Posterior vena cava (tissue), 2 donors: ENCODE results near the gene EMC8. TPM values are rescaled to one million over a fixed set of nuclear protein-coding genes. Genes with fewer than 3 reads are reported as not detected.

Experiments used
- DNase-seq: peaks from one replicate; pipeline ENCODE4 v3.0.0-alpha.2; 2020; ENCODE audit warnings: low spot score
- intact Hi-C, 2 donors: fragments of 100-400 bp; cut with DNase I; formaldehyde crosslinking; loops; one replicate each; pipeline versions ENCODE4 v1.14.1 to v1.14.2; 2022 to 2023
- microRNA-seq, 2 donors: library from miRNA; unstranded; fragments of <30 nt; microRNA quantifications; one replicate each; pipeline ENCODE4 v1.2.0, GENCODE V29; 2020 to 2021; ENCODE audit warnings: borderline microRNAs expressed in 2 of 2
- total RNA-seq, 2 donors: library from RNA; stranded (reverse); fragmentation: NEBNext Ultra II Directional; extraction: Animal tissue kit (Norgen Biotek cat#: 25700); gene quantifications; one replicate each; pipeline ENCODE4 v1.2.1, GENCODE V29; 2021
- donor health status: DM: yes; HTN: yes; CAD: no.
- donor health status: DM: yes; HTN: yes; CAD: no.

Gene EMC8
- total RNA-seq, 2 donors from 2014 or later: 17.4 to 19.4 TPM

- no peak for DNase-seq
- intact Hi-C loops: no loop called here
Observed at GRCh38 chr16:85750146-85750826, 49.1 kb downstream of the EMC8 start.

DNA sequence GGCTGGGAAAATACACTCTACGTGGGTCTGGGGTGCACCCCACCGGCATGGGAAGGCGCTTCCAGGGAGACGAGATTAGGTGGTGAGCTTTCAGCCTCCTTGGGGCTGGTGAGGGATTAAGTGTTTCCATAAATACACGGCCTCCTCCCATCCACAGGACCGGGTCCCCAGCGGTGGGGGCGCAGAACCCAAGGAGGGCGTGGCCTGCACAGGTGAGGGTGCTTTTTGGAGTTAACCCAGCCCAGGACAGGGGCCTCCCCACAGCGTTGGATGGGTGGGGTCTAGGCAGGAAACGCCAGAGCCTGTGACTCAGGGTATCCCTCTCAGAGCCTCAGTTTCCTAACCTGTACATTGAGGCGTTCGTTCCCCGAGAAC, 49.6 kb downstream of the EMC8 start:
- intact Hi-C loops: no loop called here

GRCh38 chr16:85746460-85747215, 52.7 kb downstream of the EMC8 start:
- DNase-seq: no peak
- intact Hi-C loops: no loop called here

More for the DNA sequence above, 49.6 kb downstream of the EMC8 start:
- no peak for DNase-seq

DNA sequence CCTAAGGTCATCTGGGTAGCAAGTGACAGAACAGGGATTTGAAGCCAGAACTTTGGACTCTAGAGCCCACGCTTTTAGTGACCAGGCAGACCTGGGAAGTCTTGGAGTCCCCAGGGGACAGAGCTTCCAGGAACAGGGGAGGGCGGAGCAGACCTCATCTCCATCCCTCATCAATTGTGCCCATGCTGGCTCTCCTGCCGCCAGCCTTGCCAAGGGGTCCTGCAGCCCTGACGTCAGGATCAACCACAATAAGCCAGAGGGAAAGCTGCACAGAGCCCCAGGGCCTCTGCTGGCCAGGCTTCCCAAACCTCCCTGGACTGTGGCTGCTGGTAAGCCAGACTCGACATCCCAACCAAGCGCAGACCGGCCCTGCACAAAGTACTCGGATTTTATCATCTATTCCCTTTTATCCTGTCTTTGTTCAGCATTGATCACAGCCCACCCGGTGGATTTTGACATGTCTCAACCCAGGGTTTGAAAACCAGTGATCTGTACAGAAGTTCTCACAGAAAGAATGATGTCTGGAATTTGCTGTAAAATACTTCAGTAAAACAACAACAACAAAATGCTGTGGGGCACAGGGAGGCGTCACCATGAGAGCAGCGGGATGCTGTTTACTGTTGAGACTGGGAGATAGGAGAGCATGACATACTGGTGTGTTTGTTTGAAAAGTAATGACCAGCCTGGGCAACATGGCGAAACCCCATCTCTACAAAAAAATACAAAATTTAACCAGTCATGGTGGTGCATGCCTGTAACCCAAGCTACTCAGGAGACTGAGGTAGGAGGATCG, 60.2 kb downstream of the EMC8 start:
- intact Hi-C loops: no loop called here
- no peak for DNase-seq

DNA sequence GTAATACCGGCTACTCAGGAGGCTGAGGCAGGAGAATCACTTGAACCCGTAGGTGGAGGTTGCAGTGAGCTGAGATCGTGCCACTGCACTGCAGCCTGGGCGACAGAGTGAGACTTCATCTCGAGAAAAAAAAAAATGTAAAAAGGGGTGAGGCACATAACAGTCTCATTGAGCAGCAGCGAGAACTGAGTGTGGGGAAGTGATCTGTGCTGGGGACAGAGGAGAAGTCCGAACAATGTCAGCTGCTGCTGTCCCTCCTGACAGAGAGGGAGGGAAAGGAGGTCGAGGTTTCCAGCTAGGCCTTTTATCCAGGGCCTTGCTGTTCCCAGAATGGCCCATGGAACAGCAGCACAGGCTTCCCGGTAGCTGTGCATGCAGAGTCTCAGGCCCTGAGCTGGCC, 62.4 kb downstream of the EMC8 start:
- DNase-seq: no peak
- intact Hi-C loops: no loop called here

DNA sequence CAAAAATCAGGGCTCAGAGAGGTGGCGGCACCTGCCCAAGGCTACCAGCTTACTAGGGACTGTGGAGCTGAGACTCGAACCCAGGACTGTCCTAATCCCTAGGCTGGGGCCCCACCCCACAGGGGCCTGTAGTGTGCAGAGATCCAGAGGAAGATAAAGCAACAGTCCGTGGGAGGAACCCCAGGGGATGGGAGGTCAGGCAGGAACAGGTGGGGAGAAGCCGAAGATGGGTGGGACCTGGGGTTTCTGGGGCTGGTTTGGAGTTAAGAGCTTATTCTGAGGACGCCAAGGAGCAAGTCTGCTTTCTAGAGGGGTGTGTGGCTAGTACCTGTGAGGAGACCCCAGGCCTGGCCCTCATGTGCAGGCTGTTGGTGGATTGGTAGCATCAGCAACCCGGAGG, 63.4 kb downstream of the EMC8 start:
- intact Hi-C loops: no loop called here
- no peak for DNase-seq

- no peak for DNase-seq
- intact Hi-C loops: no loop called here
Observed at GRCh38 chr16:85735225-85735635, 64.1 kb downstream of the EMC8 start.

GRCh38 chr16:85734311-85735017, 64.9 kb downstream of the EMC8 start:
- no peak for DNase-seq
- intact Hi-C loops: no loop called here

- no peak for DNase-seq
- intact Hi-C loops: no loop called here
Observed at GRCh38 chr16:85733839-85734170, 65.5 kb downstream of the EMC8 start.

- intact Hi-C loops: no loop called here
- DNase-seq: no peak
Observed at GRCh38 chr16:85733155-85733838, 66.0 kb downstream of the EMC8 start.

DNA sequence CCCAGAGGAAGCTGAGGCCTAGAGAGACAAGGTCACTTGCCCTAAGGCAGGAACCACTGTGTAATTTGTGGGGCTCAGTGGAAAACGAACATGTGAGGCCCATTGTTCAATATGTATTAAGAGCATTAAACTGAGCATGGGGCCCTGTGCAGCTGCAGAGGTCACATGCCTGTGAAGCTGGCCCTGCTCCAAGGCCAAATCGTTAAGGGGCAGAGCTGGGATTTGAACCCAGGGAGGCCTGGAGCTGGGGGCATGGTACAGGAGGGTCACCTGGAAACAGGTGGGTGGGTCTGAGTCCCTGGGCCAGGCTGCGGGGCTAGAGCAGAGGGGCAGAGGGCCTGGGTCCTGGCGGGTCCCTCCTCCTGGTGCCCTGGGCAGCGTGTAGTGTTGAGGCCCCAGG, 68.2 kb downstream of the EMC8 start:
- DNase-seq: no peak
- intact Hi-C loops: no loop called here

DNA sequence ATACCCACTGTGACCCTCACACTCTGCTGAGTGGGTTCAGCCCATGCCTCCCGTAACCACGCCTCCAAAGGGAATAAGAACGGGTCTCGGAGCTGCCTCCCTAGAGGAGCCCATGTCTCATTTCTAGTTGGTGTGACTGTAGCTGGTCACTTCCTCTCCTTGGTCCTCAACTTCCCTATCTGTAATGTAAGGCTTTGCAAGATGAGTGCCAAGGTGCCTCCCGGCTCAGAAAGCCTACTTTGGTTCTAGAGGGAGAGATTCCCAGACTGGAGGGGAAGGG, 69.2 kb downstream of the EMC8 start:
- intact Hi-C loops: no loop called here
- DNase-seq: no peak

- intact Hi-C loops: no loop called here
- no peak for DNase-seq
Observed at GRCh38 chr16:85729452-85730185, 69.7 kb downstream of the EMC8 start.

DNA sequence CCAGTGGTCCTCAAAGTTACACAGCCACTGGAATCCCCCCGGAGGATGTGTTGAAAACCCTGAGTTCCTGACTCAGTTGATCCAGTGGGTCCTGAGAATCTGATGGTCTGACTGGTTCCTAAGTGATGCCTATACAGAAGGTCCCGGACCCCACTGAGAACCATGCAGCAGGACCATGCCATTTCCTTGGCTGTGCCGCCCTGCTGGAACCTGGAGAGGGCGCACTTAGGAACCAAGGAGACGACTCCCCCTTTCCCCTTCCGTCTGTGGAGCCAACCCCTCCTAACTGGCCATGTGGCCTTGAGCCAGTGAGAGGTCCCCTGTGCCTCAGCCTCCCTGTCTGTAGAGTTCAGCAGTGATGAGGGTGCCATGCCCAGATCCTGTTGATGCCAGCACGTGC, 70.5 kb downstream of the EMC8 start:
- DNase-seq: no peak
- intact Hi-C loops: no loop called here

Small RNA genes lying within 50 kb of the gene (microRNA-seq; reads per million reads assigned to microRNA genes)
- 0 reads per million in 2 donors for gene MIR1910

Other genes with a start within 250 kb of the EMC8 start
- gene GSE1, start 186.2 kb downstream of the EMC8 start, total RNA-seq: 10 to 100 TPM; 57.2 to 62.5 TPM
- gene GINS2, start 110.6 kb downstream of the EMC8 start, total RNA-seq: under 1 TPM; 0.19 to 0.56 TPM
- gene C16orf74, start 48.4 kb downstream of the EMC8 start, total RNA-seq: 1 to 10 TPM in 1 of 2 donors, under 1 TPM in 1; 0.83 to 1.0 TPM
- 100 to 1,000 TPM; 273 to 322 TPM for gene COX4I1, start 151 bp upstream of the EMC8 start, total RNA-seq
- gene IRF8, start 99.6 kb upstream of the EMC8 start, total RNA-seq: 10 to 100 TPM in 1 of 2 donors, 1 to 10 TPM in 1; 6.3 to 18.7 TPM